T-helper 1 cell treated with Interleukin-12 subunit alpha and Interleukin-12 subunit beta and Interleukin-4 antibody, amounts not matched to agents 30 μg/mL and 1 μg/mL, for 36 hours (primary cell): ENCODE data around the gene IGFBP1.

Source experiments
- H3K27ac Mint-ChIP-seq: one replicate; pipeline ENCODE4 v1.8.0; 2021; ENCODE audit warnings: mild to moderate bottlenecking, mixed read lengths
- H3K27me3 Mint-ChIP-seq: one replicate; pipeline ENCODE4 v1.8.0; 2021; ENCODE audit warnings: low read depth, mixed read lengths
- H3K36me3 Mint-ChIP-seq: one replicate; pipeline ENCODE4 v1.8.0; 2021; ENCODE audit warnings: low read depth, mixed read lengths
- H3K4me1 Mint-ChIP-seq: one replicate; pipeline ENCODE4 v1.8.0; 2021; ENCODE audit warnings: low read depth, mixed read lengths
- H3K4me3 Mint-ChIP-seq: one replicate; pipeline ENCODE4 v1.8.0; 2021; ENCODE audit warnings: mild to moderate bottlenecking, moderate library complexity, mixed read lengths
- H3K9me3 Mint-ChIP-seq: one replicate; pipeline ENCODE4 v1.8.0; 2021; ENCODE audit warnings: mixed read lengths

IGFBP1 gene

DNA sequence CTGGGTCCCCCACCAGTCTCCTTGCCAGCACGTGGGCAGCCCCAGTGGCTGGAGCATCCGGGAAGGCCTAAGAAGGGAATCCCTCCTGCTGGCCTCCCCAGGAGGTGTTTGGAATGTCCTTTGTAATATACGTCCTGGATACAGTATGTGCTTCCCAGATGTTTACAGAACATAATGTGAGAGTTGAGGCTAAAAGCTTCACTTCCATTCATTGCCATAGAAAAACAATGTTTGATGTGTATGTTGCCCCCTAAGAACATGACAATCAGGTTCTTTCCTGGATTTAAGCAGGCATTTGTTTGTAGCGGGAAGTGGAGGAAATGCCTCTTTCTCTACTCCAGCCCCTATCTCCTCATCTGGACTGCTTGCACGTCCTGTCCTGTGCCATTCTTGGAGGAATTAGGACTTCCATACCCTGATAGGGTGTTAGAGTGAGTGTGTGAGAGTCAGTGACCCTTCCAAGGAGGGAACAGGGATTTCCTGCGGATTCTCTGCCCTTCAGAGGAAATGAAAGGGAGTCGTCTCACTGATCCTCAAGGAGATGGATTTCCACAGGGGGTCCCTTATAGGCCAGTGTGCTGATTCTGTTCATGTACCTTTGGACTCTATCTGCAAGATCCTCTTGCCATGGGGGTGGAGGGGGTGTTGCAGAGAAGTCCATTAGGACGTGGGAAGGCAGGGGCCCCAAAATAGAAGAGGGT is 1.2 kb downstream of the IGFBP1 start:
- no peaks in the 10 kb centered on the region for H3K4me1 Mint-ChIP-seq
- H3K9me3 Mint-ChIP-seq = no peaks in the 10 kb centered on the region
- H3K4me3 Mint-ChIP-seq = no peak overlapping the region
- H3K27me3 Mint-ChIP-seq = peaks cover 43% of the 10 kb centered on the region
- no peak overlapping the region for H3K27ac Mint-ChIP-seq
- H3K36me3 Mint-ChIP-seq = no peaks in the 10 kb centered on the region

DNA sequence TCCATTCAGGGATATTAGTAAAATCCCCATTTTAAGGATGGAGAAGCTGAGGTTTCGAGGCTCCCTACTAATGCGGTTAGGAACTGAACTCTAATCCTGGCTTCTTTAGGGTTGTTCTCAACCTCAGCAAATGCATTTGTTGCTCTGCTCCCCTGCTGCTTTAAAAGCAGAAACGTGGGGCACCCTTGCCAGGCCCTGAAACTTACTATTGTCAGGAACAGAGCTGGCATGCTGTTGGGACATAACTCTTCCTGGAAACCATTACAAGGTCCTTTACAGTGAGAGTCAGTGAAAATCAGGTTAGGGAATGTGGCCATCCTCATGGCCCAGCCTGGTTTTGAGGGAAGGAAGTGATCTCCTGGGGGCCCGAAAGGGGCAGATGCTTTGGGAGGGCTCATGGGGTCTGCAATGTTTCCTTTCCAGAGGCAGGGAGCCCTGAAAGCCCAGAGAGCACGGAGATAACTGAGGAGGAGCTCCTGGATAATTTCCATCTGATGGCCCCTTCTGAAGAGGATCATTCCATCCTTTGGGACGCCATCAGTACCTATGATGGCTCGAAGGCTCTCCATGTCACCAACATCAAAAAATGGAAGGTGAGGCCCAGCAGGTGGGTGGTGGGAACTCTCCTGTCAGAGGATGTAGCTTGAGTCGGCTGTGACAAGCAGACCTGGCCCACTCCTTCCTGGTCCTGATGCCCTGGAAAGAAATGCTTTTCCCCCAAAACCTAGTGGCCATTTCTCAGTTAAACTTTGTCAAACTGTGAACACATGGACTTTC is 2.0 kb downstream of the IGFBP1 start:
- no peaks in the 10 kb centered on the region for H3K4me1 Mint-ChIP-seq
- H3K27ac Mint-ChIP-seq = no peak overlapping the region
- H3K36me3 Mint-ChIP-seq = no peaks in the 10 kb centered on the region
- no peak overlapping the region for H3K4me3 Mint-ChIP-seq
- peaks cover 43% of the 10 kb centered on the region for H3K27me3 Mint-ChIP-seq
- H3K9me3 Mint-ChIP-seq = no peaks in the 10 kb centered on the region

DNA sequence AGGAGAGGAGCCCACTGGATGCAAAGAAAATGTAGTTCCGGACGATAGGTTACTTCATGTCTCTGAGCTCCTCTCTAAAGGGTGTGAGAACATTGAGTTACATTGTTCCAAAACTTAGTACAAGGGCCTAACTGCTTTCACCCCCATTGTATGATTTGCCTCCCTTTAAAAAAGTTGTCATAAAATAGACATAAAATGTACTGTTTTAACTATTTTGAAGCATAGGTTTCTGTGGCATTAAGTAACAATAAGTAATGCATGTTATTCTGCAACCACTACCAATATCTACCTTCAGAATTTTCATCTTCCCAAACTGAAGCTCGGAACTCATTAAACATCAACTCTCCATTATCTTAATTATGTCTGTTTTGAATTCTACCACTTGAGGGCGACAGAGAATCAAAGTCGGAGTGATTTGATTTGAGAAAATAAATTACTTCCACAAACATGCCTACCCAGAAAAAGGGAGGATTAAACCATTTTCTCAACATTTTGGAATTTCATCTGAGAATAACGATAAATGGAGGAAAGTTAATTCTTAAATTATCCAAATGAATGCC is 2.7 kb downstream of the IGFBP1 start:
- Mint-ChIP-seq H3K27ac (no peak overlapping the region), H3K9me3 (no peaks in the 10 kb centered on the region), H3K36me3 (no peaks in the 10 kb centered on the region), H3K4me3 (no peak overlapping the region), H3K4me1 (no peaks in the 10 kb centered on the region), H3K27me3 (peaks cover 44% of the 10 kb centered on the region)

DNA sequence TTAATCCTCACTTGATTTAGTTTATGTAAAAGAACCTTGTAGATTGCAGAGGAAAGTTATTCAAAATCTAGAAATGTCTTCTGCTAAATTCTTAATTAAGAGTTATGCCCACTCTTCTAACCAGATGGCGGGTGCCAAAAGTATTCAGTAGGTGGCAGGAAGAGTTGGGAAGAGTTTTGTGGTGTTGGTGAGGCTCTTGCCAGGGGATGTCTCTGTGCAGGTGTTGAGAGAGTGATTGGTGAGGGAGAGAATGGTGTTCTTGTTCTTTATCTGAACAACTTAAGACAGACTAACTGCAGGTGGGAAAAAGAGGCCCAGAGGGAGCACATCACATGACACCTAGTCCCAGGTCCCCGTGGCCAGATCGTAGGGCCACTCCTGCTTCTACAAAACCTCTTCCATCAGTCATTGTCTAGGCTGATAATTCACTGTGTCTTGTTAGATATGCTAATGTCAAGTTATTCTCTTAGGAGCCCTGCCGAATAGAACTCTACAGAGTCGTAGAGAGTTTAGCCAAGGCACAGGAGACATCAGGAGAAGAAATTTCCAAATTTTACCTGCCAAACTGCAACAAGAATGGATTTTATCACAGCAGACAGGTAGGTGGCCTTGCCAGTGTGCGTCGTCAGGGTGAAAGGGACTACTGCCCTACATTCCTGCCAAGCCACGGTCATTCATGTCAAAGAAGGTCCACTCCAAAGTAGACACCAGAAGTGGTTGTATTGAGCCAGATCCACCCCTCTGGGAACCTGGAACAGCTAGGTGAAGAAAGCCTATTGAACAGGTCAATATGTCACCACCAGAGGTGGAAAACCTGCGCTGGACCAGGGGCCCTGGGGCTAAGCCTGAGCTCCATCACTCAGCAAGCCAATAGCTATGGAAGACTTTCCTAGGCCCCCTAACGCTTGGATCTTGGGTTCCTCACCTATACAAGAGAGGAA is 3.4 kb downstream of the IGFBP1 start:
- no peaks in the 10 kb centered on the region for H3K36me3 Mint-ChIP-seq
- H3K4me1 Mint-ChIP-seq = no peaks in the 10 kb centered on the region
- peaks cover 50% of the 10 kb centered on the region for H3K27me3 Mint-ChIP-seq
- H3K4me3 Mint-ChIP-seq = no peak overlapping the region
- H3K9me3 Mint-ChIP-seq = no peaks in the 10 kb centered on the region
- H3K27ac Mint-ChIP-seq = no peak overlapping the region

DNA sequence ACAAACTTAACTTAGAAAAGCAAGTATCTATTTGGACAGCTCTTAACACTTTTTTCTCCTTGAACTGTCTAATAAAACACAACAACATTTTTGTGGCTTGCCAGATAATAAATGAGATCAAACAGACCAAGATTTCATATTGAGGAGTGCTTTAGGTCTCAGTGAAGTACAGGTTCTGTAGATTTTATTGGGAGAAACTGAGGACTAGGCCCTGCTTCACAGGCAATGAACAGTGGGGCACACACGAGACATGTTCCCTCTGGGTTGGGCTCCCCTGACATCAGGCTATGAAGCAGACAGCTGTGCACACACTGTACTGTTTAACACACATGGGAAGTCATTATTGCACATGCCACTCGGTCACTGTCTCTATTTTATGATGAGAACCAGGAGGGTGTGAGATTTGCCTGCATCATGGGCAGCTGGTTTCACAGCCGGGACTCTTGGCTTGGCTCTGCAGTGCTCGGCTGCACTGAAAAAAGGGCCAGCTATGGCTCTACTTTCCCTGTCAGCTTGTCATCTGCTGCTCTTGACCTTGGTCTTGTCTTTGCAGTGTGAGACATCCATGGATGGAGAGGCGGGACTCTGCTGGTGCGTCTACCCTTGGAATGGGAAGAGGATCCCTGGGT is 4.2 kb downstream of the IGFBP1 start:
- no peaks in the 10 kb centered on the region for H3K4me1 Mint-ChIP-seq
- H3K36me3 Mint-ChIP-seq = no peaks in the 10 kb centered on the region
- no peak overlapping the region for H3K27ac Mint-ChIP-seq
- H3K4me3 Mint-ChIP-seq = no peak overlapping the region
- H3K27me3 Mint-ChIP-seq = peaks cover 44% of the 10 kb centered on the region
- no peaks in the 10 kb centered on the region for H3K9me3 Mint-ChIP-seq

DNA sequence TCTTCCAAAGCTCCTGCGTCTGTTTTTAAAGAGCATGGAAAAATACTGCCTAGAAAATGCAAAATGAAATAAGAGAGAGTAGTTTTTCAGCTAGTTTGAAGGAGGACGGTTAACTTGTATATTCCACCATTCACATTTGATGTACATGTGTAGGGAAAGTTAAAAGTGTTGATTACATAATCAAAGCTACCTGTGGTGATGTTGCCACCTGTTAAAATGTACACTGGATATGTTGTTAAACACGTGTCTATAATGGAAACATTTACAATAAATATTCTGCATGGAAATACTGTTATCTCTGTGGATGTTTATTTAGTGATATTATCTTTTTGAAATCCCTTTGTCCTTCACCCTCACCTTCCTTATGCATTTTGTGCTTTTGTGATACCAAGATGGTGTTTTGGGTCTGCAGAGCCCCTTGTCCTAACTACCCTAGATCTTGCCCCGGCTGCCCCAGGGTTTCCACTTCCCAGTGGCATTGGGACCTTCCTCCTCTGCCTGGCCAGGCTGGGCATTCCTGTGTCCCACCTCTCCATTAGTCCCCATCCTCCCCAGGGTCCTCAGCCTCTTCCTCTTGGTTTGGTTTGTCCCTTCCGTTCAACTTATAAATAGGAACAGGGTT is 5.2 kb downstream of the IGFBP1 start:
- Mint-ChIP-seq H3K27ac (no peak overlapping the region), H3K9me3 (no peaks in the 10 kb centered on the region), H3K4me3 (no peak overlapping the region), H3K36me3 (no peaks in the 10 kb centered on the region), H3K27me3 (peaks cover 35% of the 10 kb centered on the region), H3K4me1 (no peaks in the 10 kb centered on the region)

DNA sequence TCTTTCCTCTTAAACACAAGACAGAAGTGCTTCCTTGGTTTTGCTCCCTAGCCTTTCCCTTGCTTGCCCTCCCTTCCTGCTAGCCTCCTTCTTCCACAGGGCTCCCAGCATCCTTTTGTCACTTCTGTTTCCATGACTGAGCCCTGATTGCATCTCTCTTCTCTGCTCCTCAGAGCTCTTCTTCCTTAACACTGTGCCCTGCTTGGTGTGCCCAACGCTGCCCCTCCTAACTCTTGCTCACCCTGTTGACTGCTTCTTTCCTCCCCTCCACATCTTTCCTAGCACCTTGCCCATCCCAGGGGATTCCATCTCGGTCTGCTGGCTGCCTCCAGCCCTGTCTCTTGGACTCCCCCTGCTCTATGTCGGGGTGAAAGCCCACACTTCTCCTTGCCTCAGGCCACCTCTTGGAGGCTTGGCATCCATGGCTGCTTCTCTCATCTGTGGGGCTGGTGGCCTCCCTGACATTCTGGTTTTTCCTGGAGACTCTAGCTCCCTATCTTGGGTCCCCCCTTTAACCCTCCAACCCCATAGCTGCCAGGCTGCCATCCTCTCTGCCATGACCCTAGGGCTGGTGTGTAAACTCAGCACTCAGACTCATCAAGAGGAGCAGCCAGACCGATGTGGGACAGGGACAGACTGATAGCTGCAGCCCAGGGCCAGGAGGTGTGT is 5.8 kb downstream of the IGFBP1 start:
- no peaks in the 10 kb centered on the region for H3K4me1 Mint-ChIP-seq
- no peaks in the 10 kb centered on the region for H3K9me3 Mint-ChIP-seq
- H3K27me3 Mint-ChIP-seq = peaks cover 32% of the 10 kb centered on the region
- no peak overlapping the region for H3K27ac Mint-ChIP-seq
- no peaks in the 10 kb centered on the region for H3K36me3 Mint-ChIP-seq
- H3K4me3 Mint-ChIP-seq = no peak overlapping the region

DNA sequence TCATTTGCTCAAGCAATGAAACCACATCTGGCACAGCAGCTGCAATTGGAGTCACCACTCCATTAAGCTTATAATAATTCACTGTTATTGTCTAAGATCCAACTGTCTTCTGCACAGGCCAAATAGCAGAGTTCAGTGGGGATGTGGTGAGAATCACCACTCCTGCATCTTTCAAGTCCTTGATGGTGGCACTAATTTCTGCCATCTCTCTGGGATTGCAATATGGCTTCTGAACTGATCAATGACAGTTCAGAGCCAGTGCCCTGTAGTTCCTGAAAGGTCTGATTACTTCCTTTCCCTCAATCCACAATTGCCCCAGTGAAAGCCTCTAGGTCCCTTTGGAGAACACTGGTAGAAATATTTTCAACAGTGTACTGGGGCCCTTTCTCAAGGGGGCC is 6.4 kb downstream of the IGFBP1 start:
- no peaks in the 10 kb centered on the region for H3K36me3 Mint-ChIP-seq
- H3K27ac Mint-ChIP-seq = no peak overlapping the region
- no peaks in the 10 kb centered on the region for H3K4me1 Mint-ChIP-seq
- peaks cover 27% of the 10 kb centered on the region for H3K27me3 Mint-ChIP-seq
- H3K4me3 Mint-ChIP-seq = no peak overlapping the region
- no peaks in the 10 kb centered on the region for H3K9me3 Mint-ChIP-seq

DNA sequence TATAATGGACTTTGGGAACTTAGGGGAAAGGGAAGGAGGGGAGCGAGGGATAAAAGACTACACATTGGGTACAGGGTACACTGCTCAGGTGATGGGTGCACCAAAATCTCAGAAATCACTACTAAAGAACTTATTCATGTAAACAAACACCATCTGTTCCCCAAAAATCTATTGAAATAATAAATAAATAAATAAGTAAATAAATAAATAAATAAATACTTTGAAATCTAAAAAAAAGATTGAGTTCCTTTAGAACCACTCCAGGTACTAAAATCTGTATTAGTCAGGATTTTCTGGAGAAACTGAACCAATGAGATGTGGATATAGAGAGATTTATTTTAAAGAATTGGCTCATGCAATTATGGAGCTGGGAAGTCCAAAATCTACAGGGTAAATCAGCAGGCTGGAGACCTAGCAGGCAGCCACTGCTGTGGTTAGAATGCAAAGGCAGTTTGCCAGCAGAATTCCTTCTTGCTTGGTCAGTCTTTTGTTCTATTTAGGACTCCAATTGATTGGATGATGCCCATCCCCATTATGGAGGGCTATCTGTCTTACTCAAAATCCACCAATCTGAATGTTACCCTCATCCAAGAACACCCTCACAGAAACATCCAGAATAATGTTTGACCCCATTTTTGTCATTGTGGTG is 8.9 kb downstream of the IGFBP1 start:
- Mint-ChIP-seq H3K36me3 (no peaks in the 10 kb centered on the region), H3K27ac (no peak overlapping the region), H3K9me3 (no peaks in the 10 kb centered on the region), H3K4me1 (no peaks in the 10 kb centered on the region), H3K4me3 (no peak overlapping the region), H3K27me3 (peaks cover 9% of the 10 kb centered on the region)

DNA sequence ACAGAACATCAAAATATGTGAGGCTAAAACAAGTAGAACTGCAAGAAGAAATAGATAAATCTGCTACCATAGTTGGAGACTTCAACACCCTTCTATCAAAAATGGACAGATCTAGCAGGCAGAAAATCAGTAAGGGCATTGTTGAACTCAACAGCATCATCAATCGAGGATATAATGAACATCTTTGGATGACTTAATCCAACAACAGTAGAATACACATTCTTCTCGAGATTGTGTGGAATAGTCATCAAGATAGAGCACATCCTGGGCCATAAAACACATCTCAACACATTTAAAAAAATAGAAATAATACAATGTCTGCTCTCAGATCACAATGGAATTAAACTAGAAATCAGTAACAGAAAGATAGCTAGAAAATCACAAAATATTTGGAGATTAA is 9.9 kb downstream of the IGFBP1 start:
- Mint-ChIP-seq H3K4me1 (no peaks in the 10 kb centered on the region), H3K4me3 (no peak overlapping the region), H3K27ac (no peak overlapping the region), H3K9me3 (no peaks in the 10 kb centered on the region), H3K27me3 (peaks cover 9% of the 10 kb centered on the region), H3K36me3 (no peaks in the 10 kb centered on the region)

DNA sequence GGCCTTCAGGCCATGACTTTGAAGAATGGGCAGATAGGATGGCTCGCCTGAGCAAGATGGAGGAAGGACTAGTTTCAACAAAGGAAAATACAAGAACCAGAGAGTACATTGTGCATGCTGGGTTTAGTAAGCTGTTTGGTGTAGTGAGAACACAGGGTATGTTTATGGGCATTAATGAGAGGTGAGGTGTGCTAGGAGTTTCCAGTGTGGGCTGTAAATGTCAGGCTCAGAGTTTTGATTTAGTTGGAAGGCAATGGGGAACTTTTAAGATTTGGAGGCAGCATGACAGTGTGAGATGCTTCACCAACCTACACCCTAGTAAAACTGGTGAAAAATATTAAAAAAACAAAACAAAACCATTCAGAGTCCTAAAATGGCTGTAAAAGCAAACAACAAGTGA is 13.3 kb downstream of the IGFBP1 start:
- no peaks in the 10 kb centered on the region for H3K4me1 Mint-ChIP-seq
- no peak overlapping the region for H3K4me3 Mint-ChIP-seq
- no peaks in the 10 kb centered on the region for H3K36me3 Mint-ChIP-seq
- peaks cover 3% of the 10 kb centered on the region for H3K27me3 Mint-ChIP-seq
- H3K9me3 Mint-ChIP-seq = no peaks in the 10 kb centered on the region
- H3K27ac Mint-ChIP-seq = no peak overlapping the region

DNA sequence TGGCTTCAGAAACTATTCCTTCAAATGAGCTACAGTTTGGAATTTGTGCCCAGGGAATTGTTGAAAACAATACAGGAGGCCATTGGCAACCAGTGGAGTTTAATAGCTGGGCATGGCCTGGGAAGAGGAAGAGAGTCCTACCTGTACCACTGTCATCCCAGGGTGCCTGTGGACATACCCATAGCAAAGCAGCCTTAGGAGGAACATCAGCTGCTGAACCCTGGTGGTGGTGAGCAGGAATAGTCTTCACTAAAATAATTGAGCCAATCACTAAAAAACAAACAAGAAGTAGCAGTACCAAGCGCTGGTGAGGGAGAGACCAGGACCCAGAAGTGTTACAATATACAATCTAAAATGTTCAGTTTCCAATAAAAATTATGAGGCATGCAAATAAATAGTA is 14.5 kb downstream of the IGFBP1 start:
- no peaks in the 10 kb centered on the region for H3K4me1 Mint-ChIP-seq
- no peaks in the 10 kb centered on the region for H3K27me3 Mint-ChIP-seq
- H3K9me3 Mint-ChIP-seq = no peaks in the 10 kb centered on the region
- H3K36me3 Mint-ChIP-seq = no peaks in the 10 kb centered on the region
- H3K27ac Mint-ChIP-seq = no peak overlapping the region
- no peak overlapping the region for H3K4me3 Mint-ChIP-seq

DNA sequence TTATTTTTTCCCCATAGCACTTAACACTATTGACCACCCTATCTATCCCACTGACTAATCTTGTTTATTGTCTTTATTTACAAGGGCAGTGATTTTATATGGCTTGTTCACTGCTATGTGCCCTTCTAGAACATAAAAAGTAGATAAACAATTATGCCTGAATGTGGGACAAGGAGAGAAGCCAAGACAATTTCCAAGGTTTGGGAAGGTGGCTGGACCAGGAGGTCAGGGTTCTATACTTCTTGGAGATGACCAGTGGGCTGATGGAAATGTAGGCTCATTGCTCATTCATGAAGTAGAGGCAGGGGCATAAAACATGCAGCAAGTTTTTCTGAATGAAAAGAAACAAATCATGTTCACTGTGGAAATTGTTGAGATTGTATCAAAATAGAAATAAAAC is 21.3 kb downstream of the IGFBP1 start:
- no peaks in the 10 kb centered on the region for H3K36me3 Mint-ChIP-seq
- H3K4me1 Mint-ChIP-seq = no peaks in the 10 kb centered on the region
- H3K27me3 Mint-ChIP-seq = peaks cover 8% of the 10 kb centered on the region
- H3K9me3 Mint-ChIP-seq = no peaks in the 10 kb centered on the region
- H3K27ac Mint-ChIP-seq = no peak overlapping the region
- H3K4me3 Mint-ChIP-seq = no peak overlapping the region
